K562 (cell line): ENCODE measurements around the gene SLC6A20. TPM values are rescaled to one million over a fixed set of nuclear protein-coding genes. Genes with fewer than 3 reads are reported as not detected.
A peak's percentile ranks its signal among the peaks of the same experiment; 100 is the strongest.

Experiments
- ATF6 ChIP-seq: sonication (generic); formaldehyde crosslinking; IDR thresholded peaks from 2 replicates; pipeline ENCODE4 v1.4.0; 2020; ENCODE audit warnings: mild to moderate bottlenecking, missing genetic modification reagents
- DEAF1 ChIP-seq: fragments of 450-650 bp; formaldehyde crosslinking; IDR thresholded peaks from 2 replicates; pipeline ENCODE4 v1.4.0; 2020; ENCODE audit warnings: mild to moderate bottlenecking, moderate library complexity
- DNMT1 ChIP-seq: fragments of 450-650 bp; IDR thresholded peaks from 2 replicates; pipeline ENCODE4 v1.6.1; 2016; ENCODE audit warnings: antibody characterized with exemption, mild to moderate bottlenecking
- E2F4 ChIP-seq: sonication (generic); formaldehyde crosslinking; IDR thresholded peaks from 2 replicates; pipeline ENCODE4 v1.8.0; 2022; ENCODE audit warnings: mild to moderate bottlenecking, low read depth, missing genetic modification reagents
- FOXO4 ChIP-seq: fragments of 450-650 bp; formaldehyde crosslinking; IDR thresholded peaks from 2 replicates; pipeline ENCODE4 v1.4.0; 2020; ENCODE audit warnings: mild to moderate bottlenecking, moderate library complexity
- HDAC8 ChIP-seq: fragments of 450-650 bp; IDR thresholded peaks from 2 replicates; pipeline ENCODE4 v1.6.1; 2016; ENCODE audit warnings: mild to moderate bottlenecking, missing genetic modification characterization, moderate library complexity, missing compliant biosample characterization
- HNRNPK ChIP-seq: fragments of 200-400 bp; formaldehyde crosslinking; IDR thresholded peaks from one replicate; pipeline ENCODE4 v1.6.1; 2018; ENCODE audit warnings: mild to moderate bottlenecking, low read depth, low read length; ENCODE audit not compliant: poor library complexity, severe bottlenecking
- HNRNPL ChIP-seq: fragments of 200-400 bp; formaldehyde crosslinking; IDR thresholded peaks from 2 replicates; pipeline ENCODE4 v1.6.1; 2017; ENCODE audit warnings: low read depth, mild to moderate bottlenecking, low read length
- JUND ChIP-seq, 2 experiments: IDR thresholded peaks; 2 replicates in 1 of 2; 3 replicates in 1 of 2; pipeline ENCODE4 v1.6.1; 2011; ENCODE audit warnings: borderline replicate concordance in 2 of 2, low read depth in 2 of 2, low read length in 2 of 2, improper control_type of control experiment in 1 of 2, missing biosample characterization in 1 of 2, missing genetic modification characterization in 1 of 2, missing genetic modification reagents in 1 of 2
- MITF ChIP-seq: IDR thresholded peaks from 2 replicates; pipeline ENCODE4 v1.6.1; 2014; ENCODE audit warnings: antibody characterized with exemption
- NUFIP1 ChIP-seq: fragments of 450-650 bp; IDR thresholded peaks from 2 replicates; pipeline ENCODE4 v1.6.1; 2018; ENCODE audit not compliant: partially characterized antibody
- TRIM25 ChIP-seq: fragments of 450-650 bp; IDR thresholded peaks from 2 replicates; pipeline ENCODE4 v1.7.0; 2016; ENCODE audit warnings: borderline replicate concordance
- ZFP36 ChIP-seq: fragments of 150-350 bp; IDR thresholded peaks from 2 replicates; pipeline ENCODE4 v1.6.1; 2018; ENCODE audit warnings: low read length, low read depth; ENCODE audit not compliant: partially characterized antibody
- ZNF175 ChIP-seq: fragments of 200-800 bp; sonication (Bioruptor generic); IDR thresholded peaks from 2 replicates; pipeline ENCODE4 v1.6.1; 2016; ENCODE audit warnings: low read depth, mild to moderate bottlenecking, missing genetic modification characterization, missing compliant biosample characterization
- ZNF274 ChIP-seq: IDR thresholded peaks from 2 replicates; pipeline ENCODE4 v1.6.1; 2011; ENCODE audit warnings: low read depth, mild to moderate bottlenecking, low read length, moderate library complexity, borderline replicate concordance
- ZNF780A ChIP-seq: fragments of 250-450 bp; sonication (Bioruptor Pico); IDR thresholded peaks from 2 replicates; pipeline ENCODE4 v1.5.0; 2021; ENCODE audit warnings: mild to moderate bottlenecking
- polyA plus RNA-seq, 8 experiments: library from polyadenylated mRNA; depleted of rRNA in 4 of 8; stranded (reverse) in 5 of 8; unstranded in 3 of 8; fragments of >200 nt; fragmentation: Nextera tagmentation in 2 of 8; fragmentation: Illumina TruSeq in 1 of 8; extraction: Ambion mirVana in 2 of 8; extraction: Trizol in 1 of 8; gene quantifications; 2 replicates each; pipeline versions ENCODE4 v1.2.1 to v1.2.3, GENCODE V29; 2011 to 2014; ENCODE audit warnings: inconsistent platforms in 1 of 8, missing spikeins in 1 of 8
- total RNA-seq, 7 experiments: library from RNA; depleted of rRNA in 6 of 7; stranded (reverse); fragments of >200 nt in 6 of 7; fragmentation: Illumina TruSeq in 2 of 7; extraction: Trizol in 2 of 7; gene quantifications; 2 replicates each; pipeline versions ENCODE4 v1.2.1 to v1.2.3, GENCODE V29; 2011 to 2021; ENCODE audit warnings: low replicate concordance in 1 of 7

Gene SLC6A20
- total and polyA plus RNA-seq, 9 of the 15 experiments (the other 6 are each of a cell fraction or from before 2014, with no cell fraction given) = not detected

- TF ChIP-seq HNRNPL (no peak), JUND (IDR thresholded peaks at IDR 0.05; ENCODE audit: borderline replicate concordance, low read depth, low read length) (peak; percentile 90), JUND (tag; IDR thresholded peaks at IDR 0.05; ENCODE audit: borderline replicate concordance, low read depth, low read length) (peak; percentile 80; the same call in 2 of the 3 replicates), HNRNPK (no peak), ZNF780A (no peak), MITF (peak; percentile 60; the same call in 1 of the 2 replicates), DNMT1 (no peak), ZFP36 (no peak), TRIM25 (no peak), HDAC8 (no peak), ZNF274 (no peak), FOXO4 (CRISPR knock-in tag) (peak; percentile 39; the same call in 1 of the 2 replicates), ZNF175 (CRISPR knock-in tag) (no peak), E2F4 (no peak), ATF6 (peak; percentile 36; the same call in 1 of the 2 replicates), NUFIP1 (no peak), DEAF1 (CRISPR knock-in tag) (no peak)
These were observed 45.6 kb upstream of the SLC6A20 start, which contains the start of gene LZTFL1 (continued) for GRCh38 chr3:45841757-45842491.
